Stimulated activated CD8-positive, alpha-beta memory T cell treated with anti-CD3 and anti-CD28 coated beads, Interleukin-15, amount 100 ng/mL, for 4 hours (primary cell): ENCODE data around the gene DNAI7.

Experiments used
- DNase-seq, 2 donors: peaks; one replicate each; pipeline ENCODE4 v3.0.0-alpha.2; 2020; ENCODE audit warnings: low read depth in 2 of 2

The DNAI7 gene

DNA sequence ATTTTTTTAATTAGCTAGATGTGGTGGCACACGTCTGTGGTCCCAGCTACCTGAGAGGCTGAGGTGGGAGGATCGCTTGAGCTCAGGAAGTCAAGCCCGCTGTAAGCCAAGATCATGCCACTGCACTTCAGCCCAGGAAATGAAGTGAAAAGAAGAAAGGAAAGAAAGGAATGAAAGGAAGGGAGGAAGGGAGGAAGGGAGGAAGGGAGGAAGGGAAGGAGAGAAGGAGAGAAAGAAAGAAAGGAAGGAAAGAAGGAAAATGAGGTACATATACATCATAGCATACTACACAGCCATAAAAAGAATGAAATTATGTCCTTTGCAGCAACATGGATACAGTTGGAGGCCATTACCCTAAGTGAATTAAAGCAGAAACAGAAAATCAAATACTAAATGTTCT lies 12.2 kb downstream of the DNAI7 start:
- DNase-seq: no peak

DNA sequence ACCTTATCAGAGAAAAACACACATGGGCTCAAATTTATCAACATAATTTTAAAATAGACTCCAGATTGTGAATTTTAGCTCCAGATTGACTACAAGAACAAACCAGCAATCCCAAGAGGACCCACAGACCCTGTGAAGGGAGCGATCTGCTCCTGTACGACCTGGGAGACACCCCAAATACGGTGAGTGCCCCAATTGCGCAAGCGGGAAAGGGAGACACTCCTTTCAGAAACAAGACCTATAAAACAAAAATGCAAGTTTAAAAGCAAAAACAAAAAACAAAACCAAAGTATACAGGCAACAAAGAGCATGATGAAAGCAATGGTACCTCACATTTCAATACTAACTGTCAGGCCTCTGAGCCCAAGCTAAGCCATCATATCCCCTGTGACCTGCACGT lies 32.1 kb downstream of the DNAI7 start:
- no peak for DNase-seq

DNA sequence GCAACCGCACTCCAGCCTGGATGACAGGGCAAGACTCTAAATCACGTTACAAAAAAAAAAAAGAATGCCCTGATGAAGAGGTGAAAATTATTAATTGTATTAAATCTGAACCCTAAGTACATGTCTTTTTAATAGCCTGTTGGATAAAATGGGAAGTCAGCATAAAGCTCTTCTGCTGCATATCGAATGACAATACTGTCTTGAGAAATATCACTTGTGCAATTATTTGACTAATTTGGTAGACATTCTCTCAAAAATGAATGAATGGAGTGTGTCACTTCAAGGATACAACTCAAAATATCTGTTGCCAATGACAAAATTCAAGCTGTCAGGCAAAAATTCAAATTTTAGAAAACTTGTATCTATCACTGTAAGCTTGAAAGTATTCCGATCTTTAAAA lies 38.9 kb downstream of the DNAI7 start:
- no peak for DNase-seq

DNA sequence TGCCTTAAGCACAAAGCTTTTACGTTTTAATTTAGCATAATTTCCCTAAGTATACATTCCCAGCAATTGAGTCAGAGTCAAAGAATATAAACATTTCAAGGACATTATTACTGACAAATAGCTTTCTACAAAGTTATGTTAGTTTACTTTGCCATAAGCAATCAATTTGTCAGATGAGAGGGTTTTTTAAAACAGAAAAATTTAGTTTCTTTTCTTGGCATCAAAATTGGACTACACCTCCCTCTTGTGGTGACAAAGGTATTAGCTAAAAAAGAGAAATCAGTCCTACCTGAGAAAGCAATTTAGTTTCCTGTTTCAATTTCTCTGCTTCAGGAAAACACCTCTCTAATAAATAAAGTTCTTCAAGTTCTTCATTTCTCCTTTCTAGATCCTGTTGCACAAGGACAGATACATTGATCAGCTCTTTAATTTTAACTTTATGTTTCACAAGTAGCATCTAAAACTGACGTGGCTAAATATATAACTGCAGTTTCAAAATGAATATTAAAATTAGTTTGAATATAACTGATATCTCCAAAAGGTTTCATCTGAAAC lies 39.9 kb downstream of the DNAI7 start:
- no peak for DNase-seq

DNA sequence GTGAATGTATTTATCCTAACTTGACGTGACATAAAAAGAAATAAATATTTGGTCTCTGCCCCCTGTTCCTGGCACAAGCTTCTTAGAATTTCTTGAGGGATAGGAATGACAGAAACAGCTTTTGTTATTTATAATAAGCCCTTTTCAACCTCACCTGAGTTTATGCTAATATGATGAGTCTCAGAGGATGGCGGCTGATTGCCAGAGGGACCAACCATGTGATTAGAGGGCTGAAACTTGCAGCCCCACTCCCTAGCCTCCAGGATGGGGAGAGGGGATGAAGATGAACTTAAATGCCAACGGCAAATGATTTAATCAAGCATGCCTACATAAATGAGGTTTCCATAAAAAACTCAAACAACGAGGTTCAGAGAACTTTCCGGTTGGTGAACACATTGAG lies 42.9 kb downstream of the DNAI7 start:
- no peak for DNase-seq

DNA sequence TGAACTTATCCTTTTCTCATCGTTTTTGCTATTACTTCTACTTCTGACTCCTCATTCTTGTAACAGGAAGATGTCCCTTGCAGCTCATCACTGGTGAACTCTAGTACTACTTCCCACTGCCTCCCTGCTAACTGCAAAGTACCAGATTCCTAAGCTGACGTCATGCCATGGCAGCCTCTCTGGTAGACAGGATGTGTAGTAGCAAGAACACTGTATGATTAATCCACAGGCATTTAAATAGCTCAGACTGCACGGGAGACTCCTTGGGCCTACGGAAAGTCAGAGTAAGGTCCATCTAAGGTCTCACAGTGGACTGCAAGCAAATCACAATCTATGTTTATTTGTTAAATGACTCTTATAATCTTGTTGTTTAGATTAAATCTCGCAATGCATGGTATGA lies 43.5 kb downstream of the DNAI7 start:
- DNase-seq: no peak

DNA sequence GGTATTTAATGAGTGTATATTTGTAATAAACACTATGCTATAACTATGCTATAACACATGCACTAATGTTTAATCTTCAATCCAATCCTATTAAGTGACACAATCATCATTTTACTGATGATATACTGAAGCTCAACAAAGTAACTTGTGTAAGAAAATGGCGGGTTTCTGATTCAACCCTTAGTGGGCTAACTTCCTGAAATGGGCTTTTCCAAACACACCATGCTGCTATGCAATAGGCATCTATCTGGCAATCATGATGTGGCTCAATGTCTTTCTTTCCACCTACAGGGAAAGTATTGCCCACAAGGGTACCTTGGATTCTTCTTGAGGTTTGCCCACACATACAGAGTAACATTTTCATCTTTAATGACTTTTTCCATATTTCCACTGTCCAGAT lies 48.3 kb downstream of the DNAI7 start:
- no peak for DNase-seq

DNA sequence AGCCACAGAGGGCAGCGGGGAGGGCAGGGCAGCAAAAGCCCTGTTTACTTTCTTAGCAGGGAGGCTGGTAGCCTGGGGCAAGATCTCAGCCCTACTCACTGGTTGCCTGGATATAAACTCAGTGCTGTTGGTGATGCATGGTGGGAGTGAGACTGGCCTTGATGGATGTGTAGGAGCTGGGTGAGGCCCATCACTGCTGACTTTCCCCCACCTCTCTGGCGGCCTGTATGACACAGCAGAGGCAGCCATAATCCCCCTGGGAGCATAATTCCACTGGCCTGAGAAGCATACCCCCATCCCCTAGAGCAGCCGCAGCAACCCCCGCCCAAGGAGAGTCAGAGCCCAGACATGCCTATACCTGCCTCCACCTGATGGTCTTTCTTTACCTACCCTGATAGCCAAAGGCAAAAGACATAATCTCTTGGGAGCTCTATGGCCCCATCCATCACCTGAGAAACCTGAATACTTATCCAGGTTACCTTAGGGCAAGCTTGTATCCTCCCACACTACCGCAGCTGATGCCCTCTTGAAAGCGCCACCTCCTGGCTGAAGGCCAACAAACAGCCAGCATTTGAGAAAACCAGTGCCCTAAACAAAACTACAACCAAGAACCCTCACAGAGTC lies 59.3 kb downstream of the DNAI7 start:
- no peak for DNase-seq

DNA sequence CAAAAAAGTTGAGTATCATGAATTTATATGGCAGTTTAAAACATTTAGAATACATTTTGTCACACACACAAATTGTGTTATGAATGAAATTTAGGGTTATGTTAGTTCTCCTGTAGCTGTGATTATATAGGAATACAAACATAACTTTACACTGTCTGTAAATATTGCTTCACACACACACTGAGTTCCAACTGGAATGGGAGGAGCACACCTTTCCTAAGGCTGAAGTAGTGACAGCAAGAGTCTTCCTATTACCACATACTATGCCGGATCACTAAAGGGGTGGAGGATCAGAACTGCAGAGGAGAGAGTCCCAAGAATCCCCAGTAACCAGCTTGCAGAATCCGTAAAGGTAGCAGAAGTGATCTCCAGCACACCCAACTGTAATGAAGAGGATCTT lies 63.7 kb downstream of the DNAI7 start:
- DNase-seq: no peak

DNA sequence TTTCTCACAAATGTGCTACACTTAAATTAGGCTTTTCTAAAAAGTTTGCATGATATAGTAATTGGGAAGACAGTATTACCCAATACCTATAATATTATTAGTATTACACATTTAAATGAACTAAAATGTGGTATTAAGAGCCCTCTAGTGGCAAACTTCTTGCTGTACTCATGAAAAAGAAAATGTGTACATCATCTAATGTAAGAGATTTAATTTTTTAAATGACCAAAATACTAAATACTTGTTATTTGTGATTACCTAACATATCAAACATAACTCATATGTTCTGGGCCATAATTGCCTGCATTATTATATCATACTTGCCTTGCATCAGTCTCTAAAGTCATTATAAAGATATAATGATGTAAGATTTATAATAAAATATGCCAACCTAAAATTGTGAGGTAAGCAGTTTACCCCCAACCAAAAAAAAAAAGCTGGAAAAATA lies 64.2 kb downstream of the DNAI7 start:
- DNase-seq: no peak

DNA sequence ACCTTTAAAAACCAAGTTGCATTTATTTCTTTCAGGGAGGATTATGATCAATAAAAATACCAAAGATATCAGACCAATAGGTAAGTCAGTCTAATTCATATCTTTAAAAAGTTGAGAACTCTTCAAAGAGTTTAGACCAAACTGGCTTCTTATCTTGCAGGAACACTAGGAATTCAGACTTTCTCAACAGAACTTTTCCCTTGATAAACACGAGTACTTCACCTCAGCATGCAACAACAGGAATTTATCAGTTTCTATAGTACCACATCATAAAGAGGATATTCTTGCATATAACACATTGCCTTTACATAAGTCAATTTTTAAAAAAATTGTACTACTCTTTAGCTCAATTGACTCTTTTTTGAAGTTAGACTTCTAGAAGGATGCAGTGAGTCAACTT lies 68.2 kb downstream of the DNAI7 start:
- DNase-seq: no peak

DNA sequence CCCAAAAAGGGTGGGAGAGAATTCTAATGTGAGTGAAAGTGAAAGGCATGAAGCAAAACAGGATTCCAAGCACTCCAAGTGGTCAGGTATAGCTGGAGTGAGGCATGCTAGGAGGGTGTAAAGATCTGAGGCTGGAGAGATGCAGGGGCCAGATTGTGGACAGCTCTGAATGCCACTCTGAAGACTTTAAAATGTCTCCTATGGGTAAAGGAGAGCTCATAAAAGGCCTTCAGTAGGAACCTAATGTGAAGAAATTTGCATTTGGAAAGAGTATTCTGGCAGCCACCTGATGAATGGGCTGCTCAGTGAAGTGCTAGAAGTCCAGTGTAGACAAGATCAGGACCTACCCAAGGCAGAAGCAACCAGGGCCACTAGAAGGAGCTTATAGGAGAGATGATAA lies 68.9 kb downstream of the DNAI7 start:
- no peak for DNase-seq

DNA sequence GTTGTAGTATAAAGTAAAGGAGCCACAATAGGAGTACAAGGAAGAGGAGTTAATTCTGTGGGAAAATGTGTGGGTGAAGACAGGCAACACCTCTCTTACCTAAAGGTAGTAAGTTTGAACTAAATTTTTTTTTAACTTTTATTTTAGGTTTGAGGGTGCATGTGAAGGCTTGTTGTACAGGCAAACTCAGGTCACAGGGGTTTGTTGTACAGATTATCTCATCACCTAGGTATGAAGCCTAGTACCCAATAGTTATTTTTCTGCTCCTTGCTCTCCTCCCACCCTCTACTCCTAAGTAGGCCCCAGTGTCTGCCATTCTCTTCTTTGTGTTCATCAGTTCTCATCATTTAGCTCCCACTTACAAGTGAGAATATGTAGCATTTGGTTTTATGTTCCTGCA lies 70.5 kb downstream of the DNAI7 start:
- no peak for DNase-seq

DNA sequence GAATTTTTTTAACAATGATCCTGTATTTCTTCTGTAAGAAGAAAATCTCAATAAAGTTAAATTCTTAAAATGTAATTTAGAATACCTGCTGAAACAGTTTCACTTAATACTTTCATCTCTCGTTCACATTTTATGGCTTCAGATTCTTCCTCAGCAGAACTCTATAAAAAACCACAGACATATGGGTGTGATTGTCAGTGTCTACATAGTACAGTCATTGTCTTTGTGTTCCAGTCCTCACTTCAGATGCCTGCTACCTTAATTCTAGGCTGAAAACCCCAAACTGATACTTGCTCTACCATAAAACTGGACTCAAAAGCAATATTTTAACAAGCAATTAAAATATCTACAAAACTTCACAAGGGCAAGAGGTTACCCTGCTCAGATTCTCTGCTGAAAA lies 71.8 kb downstream of the DNAI7 start:
- no peak for DNase-seq

DNA sequence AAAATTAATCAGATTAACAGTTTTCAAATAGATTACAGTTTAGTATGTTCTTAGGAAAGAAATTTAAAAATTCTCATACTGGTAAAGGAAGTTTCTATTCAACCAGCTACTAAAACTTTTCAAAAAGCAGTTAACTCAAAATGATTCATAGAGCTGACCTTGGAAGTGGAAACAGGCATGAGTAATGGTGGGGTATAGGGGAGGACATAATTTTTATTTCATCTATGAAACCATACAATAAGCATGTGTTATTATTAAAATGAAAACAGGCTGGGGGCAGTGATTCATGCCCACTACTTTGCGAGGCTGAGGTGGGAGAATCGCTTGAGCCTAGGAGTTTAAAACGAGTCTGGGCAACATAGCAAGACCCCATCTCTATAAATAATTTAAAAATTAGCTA lies 73.0 kb downstream of the DNAI7 start:
- no peak for DNase-seq

DNA sequence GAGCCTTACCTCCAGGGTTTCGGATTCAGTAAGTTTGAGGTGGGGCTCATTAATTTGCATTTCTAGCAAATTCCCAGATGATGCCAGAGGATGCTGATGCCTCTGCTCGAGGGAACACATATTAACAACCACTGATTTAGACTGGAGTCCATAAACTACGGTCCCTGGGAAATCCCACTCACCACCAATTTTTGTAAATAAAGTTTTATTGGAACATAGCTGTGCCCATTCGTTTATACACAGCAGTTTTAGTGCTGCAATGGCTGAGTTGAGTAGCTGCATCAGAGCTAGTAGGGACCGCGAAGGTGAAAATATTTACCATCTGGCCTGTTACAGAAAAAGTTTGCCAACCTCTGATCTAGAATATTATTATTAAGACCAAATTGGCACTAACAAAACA lies 73.8 kb downstream of the DNAI7 start:
- no peak for DNase-seq

DNA sequence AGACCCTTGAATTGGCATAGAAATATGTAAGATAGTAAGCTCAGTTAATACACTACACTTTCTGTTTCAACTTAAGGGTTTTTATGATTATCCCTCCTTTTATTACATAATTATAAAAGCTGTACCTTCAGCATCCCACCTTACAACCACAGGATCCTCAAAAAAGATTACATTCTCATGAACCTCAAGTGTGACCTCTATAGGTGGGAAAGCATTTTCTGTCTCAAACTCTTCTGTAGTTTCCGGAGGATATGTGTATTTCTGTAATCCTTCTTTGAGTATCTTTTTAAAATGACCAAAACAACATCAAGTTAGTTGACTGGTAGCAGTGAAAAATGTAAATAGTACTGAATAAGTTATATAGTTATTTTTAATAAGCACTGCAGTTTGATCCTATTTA lies 75.9 kb downstream of the DNAI7 start:
- no peak for DNase-seq

DNA sequence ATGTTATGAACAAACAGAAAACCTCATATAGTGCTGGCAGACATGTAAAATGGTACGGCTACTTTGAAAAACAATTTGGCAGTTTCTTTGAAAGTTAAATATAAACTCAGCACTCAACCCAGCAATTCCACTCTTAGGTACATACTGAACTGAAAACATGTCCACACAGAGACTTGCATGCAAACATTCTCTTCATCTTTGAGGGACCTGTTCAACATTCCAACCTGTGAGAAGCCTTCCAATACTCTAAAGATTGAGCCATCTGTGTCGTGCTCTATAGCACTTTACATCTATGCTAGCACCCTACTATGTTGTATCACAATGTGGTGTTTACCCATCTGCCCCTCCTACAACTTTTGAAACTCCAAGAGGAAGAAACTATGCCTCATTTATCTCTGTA lies 79.3 kb downstream of the DNAI7 start:
- DNase-seq: no peak

DNA sequence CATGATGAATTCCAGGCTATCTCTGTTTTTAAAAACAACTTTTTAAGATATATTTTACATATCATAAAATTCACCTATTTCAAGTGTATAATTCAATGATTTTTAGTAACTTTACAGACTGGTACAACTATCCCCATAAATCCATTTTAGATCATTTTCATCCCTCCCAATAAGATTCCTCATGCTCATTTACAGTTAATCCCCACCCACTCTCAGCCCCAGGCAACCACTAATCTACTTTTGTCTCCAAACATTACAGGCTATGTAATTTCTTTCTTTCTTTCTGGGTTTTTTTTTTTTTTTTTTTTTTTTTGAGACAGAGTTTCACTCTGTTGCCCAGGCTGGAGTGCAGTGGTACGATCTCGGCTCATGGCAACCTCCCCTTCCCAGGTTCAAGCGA lies 81.3 kb downstream of the DNAI7 start:
- no peak for DNase-seq

DNA sequence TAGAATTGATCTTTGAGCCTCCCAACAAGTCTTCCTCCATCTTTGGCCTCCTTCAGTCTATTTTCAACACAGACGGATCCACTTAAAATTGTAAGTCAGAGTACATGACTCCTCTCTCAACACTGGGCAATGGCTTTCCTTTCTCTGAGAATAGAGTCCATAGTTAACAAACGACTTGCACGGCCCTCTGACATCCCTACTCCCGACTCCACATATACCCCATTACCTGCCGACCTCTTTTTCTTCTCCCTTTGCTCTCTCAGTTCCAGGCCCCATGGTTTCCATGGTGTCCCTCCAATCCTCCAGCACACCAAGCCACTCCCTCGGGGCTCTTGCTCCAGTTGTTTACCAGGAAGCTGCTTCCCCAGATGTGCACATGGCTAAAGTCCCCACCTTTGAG lies 84.7 kb downstream of the DNAI7 start:
- DNase-seq: no peak

DNA sequence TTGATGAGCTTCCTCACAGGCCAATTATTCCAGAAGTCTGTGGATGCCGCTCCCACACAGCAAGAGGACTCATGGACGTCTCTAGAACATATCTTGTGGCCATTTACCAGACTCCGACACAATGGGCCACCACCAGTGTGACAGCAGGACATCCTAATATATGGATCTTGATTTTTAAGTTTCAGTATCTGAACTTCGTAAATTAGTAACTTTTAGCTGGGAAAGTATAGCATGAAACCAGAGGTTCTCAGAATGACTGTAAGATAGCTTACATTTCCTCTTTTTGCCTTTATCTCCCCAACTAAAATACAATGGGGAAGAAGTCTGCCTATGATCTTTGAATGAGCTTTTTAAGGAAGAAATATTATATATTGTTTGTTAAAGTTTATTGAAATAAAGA lies 87.0 kb downstream of the DNAI7 start:
- DNase-seq: no peak

DNA sequence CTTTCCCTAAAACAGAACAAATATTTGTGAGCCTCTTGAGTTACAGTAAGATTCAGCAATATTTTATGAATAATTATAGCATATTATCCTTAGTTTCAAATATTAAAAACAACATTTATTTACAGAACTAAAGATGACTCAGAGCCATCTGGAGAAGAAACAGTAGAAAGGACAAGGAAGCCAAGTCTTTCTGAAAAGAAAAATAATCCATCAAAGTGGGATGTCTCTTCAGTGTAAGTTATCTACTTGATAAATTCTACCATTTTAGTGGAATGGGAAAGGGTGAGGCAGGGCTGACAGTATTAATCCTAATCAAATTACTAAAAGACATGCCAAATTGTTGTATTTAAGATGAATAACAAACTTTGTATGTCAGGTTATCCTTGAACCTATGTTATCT lies 88.1 kb downstream of the DNAI7 start:
- DNase-seq: no peak

DNA sequence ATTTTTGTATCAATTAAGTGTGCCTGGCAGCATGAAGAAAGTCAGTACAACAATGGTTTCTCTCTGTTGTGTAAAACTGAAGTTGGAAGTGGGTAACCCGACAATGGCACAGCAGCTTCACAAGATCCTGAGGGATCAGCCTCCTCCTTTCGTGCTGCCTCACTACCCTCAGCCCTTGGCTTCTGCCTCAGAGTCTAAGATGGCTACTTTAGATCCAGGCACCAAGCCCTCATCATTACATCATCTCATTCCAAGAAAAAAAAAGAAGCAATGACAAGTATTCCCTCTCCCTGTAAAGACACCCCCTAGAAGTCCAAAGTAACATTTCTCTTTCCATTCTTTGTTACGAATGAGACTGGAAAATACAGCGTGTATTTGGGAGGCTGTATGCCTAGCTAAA lies 92.6 kb downstream of the DNAI7 start:
- no peak for DNase-seq

DNA sequence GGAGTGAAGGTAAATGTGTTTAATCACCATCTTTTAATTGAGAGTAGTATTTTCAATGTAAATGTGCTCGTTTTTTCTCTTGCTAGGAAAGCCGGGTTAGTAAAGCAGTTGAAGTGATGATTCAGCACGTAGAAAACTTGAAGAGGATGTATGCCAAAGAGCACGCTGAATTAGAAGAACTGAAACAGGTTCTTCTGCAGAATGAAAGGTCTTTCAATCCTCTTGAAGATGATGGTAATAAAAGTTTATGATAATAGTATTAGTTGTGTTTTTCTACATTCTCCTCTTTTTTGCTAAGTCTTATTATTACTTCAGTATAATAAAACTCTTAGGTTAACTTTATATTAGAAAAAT lies 93.9 kb downstream of the DNAI7 start:
- no peak for DNase-seq
